ENCODE measurements around the gene ASS1.

Gene ASS1

GRCh38 chr9:130419521-130420035 is 25.2 kb upstream of the ASS1 start:
- H3K36me3 ChIP-seq (ENCODE audit: low read length) = no peaks in the 10 kb centered on the region
- no peaks in the 10 kb centered on the region for H3K9me3 ChIP-seq (ENCODE audit: insufficient read depth, low read length)
- no peak overlapping the region for H3K4me2 ChIP-seq (ENCODE audit: low read depth, low read length, poor library complexity, severe bottlenecking)
- TF ChIP-seq CTCF (IDR thresholded peaks at IDR 0.05; ENCODE audit: insufficient read depth, low read length, poor library complexity, severe bottlenecking) = no peak
- TF ChIP-seq EZH2phosphoT487 (conservative IDR thresholded peaks at IDR 0.05; ENCODE audit: low read length) = no peak
- no peaks in the 10 kb centered on the region for H3K79me2 ChIP-seq (ENCODE audit: insufficient read depth, low read length)
- no peaks in the 10 kb centered on the region for H3F3A ChIP-seq (ENCODE audit: insufficient read depth)
- no peaks in the 10 kb centered on the region for H3K9me2 ChIP-seq (replicated peaks; ENCODE audit: insufficient read depth, low read length)
- no peak overlapping the region for H3K9ac ChIP-seq (ENCODE audit: low read length)
- H4K20me1 ChIP-seq (ENCODE audit: low read depth, low read length) = no peaks in the 10 kb centered on the region
- no peak overlapping the region for H2AFZ ChIP-seq (ENCODE audit: low read depth, low read length, severe bottlenecking)
- no peaks in the 10 kb centered on the region for H3K27me3 ChIP-seq (ENCODE audit: low read length)
- no peak overlapping the region for H3K27ac ChIP-seq (ENCODE audit: low read depth, low read length)
- H3K4me3 ChIP-seq (ENCODE audit: insufficient read depth, low read length, poor library complexity, severe bottlenecking) = no peak overlapping the region

- H3K9me2 ChIP-seq (replicated peaks; ENCODE audit: insufficient read depth, low read length) = no peaks in the 10 kb centered on the region
- H3K27ac ChIP-seq (ENCODE audit: low read depth, low read length) = no peak overlapping the region
- no peak overlapping the region for H3K4me2 ChIP-seq (ENCODE audit: low read depth, low read length, poor library complexity, severe bottlenecking)
Measured at GRCh38 chr9:130421154-130421801, 23.5 kb upstream of the ASS1 start.

GRCh38 chr9:130421802-130422276 is 22.9 kb upstream of the ASS1 start:
- no peak overlapping the region for H3K9ac ChIP-seq (ENCODE audit: low read length)
- H3K4me2 ChIP-seq (ENCODE audit: low read depth, low read length, poor library complexity, severe bottlenecking) = no peak overlapping the region
- H3K36me3 ChIP-seq (ENCODE audit: low read length) = no peaks in the 10 kb centered on the region
- H2AFZ ChIP-seq (ENCODE audit: low read depth, low read length, severe bottlenecking) = no peak overlapping the region
- no peak overlapping the region for H3K4me3 ChIP-seq (ENCODE audit: insufficient read depth, low read length, poor library complexity, severe bottlenecking)
- TF ChIP-seq CTCF (IDR thresholded peaks at IDR 0.05; ENCODE audit: insufficient read depth, low read length, poor library complexity, severe bottlenecking) (no peak), EZH2phosphoT487 (conservative IDR thresholded peaks at IDR 0.05; ENCODE audit: low read length) (no peak)
- H3F3A ChIP-seq (ENCODE audit: insufficient read depth) = no peaks in the 10 kb centered on the region
- H3K27ac ChIP-seq (ENCODE audit: low read depth, low read length) = no peak overlapping the region
- H3K9me2 ChIP-seq (replicated peaks; ENCODE audit: insufficient read depth, low read length) = no peaks in the 10 kb centered on the region
- H4K20me1 ChIP-seq (ENCODE audit: low read depth, low read length) = no peaks in the 10 kb centered on the region
- H3K79me2 ChIP-seq (ENCODE audit: insufficient read depth, low read length) = no peaks in the 10 kb centered on the region
- no peaks in the 10 kb centered on the region for H3K27me3 ChIP-seq (ENCODE audit: low read length)
- H3K9me3 ChIP-seq (ENCODE audit: insufficient read depth, low read length) = no peaks in the 10 kb centered on the region

More at GRCh38 chr9:130421154-130421801, 23.5 kb upstream of the ASS1 start:
- no peak overlapping the region for H3K4me3 ChIP-seq (ENCODE audit: insufficient read depth, low read length, poor library complexity, severe bottlenecking)
- no peaks in the 10 kb centered on the region for H3K27me3 ChIP-seq (ENCODE audit: low read length)
- no peaks in the 10 kb centered on the region for H3K9me3 ChIP-seq (ENCODE audit: insufficient read depth, low read length)
- H4K20me1 ChIP-seq (ENCODE audit: low read depth, low read length) = no peaks in the 10 kb centered on the region
- no peak overlapping the region for H3K9ac ChIP-seq (ENCODE audit: low read length)
- no peaks in the 10 kb centered on the region for H3F3A ChIP-seq (ENCODE audit: insufficient read depth)
- H3K79me2 ChIP-seq (ENCODE audit: insufficient read depth, low read length) = no peaks in the 10 kb centered on the region
- TF ChIP-seq CTCF (IDR thresholded peaks at IDR 0.05; ENCODE audit: insufficient read depth, low read length, poor library complexity, severe bottlenecking) (no peak), EZH2phosphoT487 (conservative IDR thresholded peaks at IDR 0.05; ENCODE audit: low read length) (no peak)
- no peak overlapping the region for H2AFZ ChIP-seq (ENCODE audit: low read depth, low read length, severe bottlenecking)
- H3K36me3 ChIP-seq (ENCODE audit: low read length) = no peaks in the 10 kb centered on the region

Measured in SU-DHL-6 (cell line).